Measurements from ENCODE around the gene IGFBP4. TPM values are rescaled to one million over a fixed set of nuclear protein-coding genes. Genes with fewer than 3 reads are reported as not detected.

IGFBP4 gene
- total RNA-seq, 1 experiment from 2014 or later = 1.7 TPM

- H3K4me3 ChIP-seq = peak overlapping the region; percentile 49
- H3K36me3 ChIP-seq = no peaks in the 10 kb centered on the region
- H3K4me1 ChIP-seq = peaks cover 17% of the 10 kb centered on the region; the same call in 1 of the 2 replicates
- H3K27me3 ChIP-seq = no peaks in the 10 kb centered on the region
- DNase-seq = no peak
- no peak overlapping the region for H3K27ac ChIP-seq
- no peaks in the 10 kb centered on the region for H3K9me3 ChIP-seq (replicated peaks)
Measured at GRCh38 chr17:40443988-40444899, 994 bp downstream of the IGFBP4 start.

GRCh38 chr17:40445751-40446468 lies 2.7 kb downstream of the IGFBP4 start:
- Histone ChIP-seq H3K27ac (no peak overlapping the region), H3K4me3 (no peak overlapping the region), H3K4me1 (peaks cover 17% of the 10 kb centered on the region; the same call in 1 of the 2 replicates), H3K9me3 (replicated peaks) (no peaks in the 10 kb centered on the region), H3K36me3 (no peaks in the 10 kb centered on the region), H3K27me3 (no peaks in the 10 kb centered on the region)
- DNase-seq = no peak

- Histone ChIP-seq H3K4me3 (no peak overlapping the region), H3K36me3 (no peaks in the 10 kb centered on the region), H3K27me3 (no peaks in the 10 kb centered on the region), H3K27ac (no peak overlapping the region), H3K9me3 (replicated peaks) (no peaks in the 10 kb centered on the region), H3K4me1 (peaks cover 17% of the 10 kb centered on the region; the same call in 1 of the 2 replicates)
- no peak for DNase-seq
Measured at GRCh38 chr17:40447148-40447644, 3.9 kb downstream of the IGFBP4 start.

- H3K4me1 ChIP-seq = peaks cover 23% of the 10 kb centered on the region; the same call in 1 of the 2 replicates
- H3K4me3 ChIP-seq = no peak overlapping the region
- H3K27me3 ChIP-seq = no peaks in the 10 kb centered on the region
- no peak for DNase-seq
- H3K27ac ChIP-seq = no peak overlapping the region
- no peaks in the 10 kb centered on the region for H3K9me3 ChIP-seq (replicated peaks)
- no peaks in the 10 kb centered on the region for H3K36me3 ChIP-seq
Measured at GRCh38 chr17:40447806-40448205, 4.6 kb downstream of the IGFBP4 start.

- Histone ChIP-seq H3K27me3 (no peaks in the 10 kb centered on the region), H3K4me3 (no peak overlapping the region), H3K36me3 (no peaks in the 10 kb centered on the region), H3K9me3 (replicated peaks) (no peaks in the 10 kb centered on the region), H3K4me1 (peaks cover 23% of the 10 kb centered on the region; the same call in 1 of the 2 replicates), H3K27ac (no peak overlapping the region)
- no peak for DNase-seq
Measured at GRCh38 chr17:40448213-40448638, 5.0 kb downstream of the IGFBP4 start.

- DNase-seq = no peak
- Histone ChIP-seq H3K4me3 (no peak overlapping the region), H3K36me3 (no peaks in the 10 kb centered on the region)
Measured at GRCh38 chr17:40448639-40449261, 5.5 kb downstream of the IGFBP4 start.

GRCh38 chr17:40450175-40450574 lies 6.9 kb downstream of the IGFBP4 start:
- Histone ChIP-seq H3K36me3 (no peaks in the 10 kb centered on the region), H3K4me1 (peaks cover 20% of the 10 kb centered on the region; the same call in 1 of the 2 replicates), H3K27me3 (no peaks in the 10 kb centered on the region), H3K4me3 (no peak overlapping the region), H3K27ac (no peak overlapping the region), H3K9me3 (replicated peaks) (no peaks in the 10 kb centered on the region)
- peak in 1 of 2 experiments; percentile 38 for DNase-seq

More at GRCh38 chr17:40448639-40449261, 5.5 kb downstream of the IGFBP4 start:
- Histone ChIP-seq H3K27me3 (no peaks in the 10 kb centered on the region), H3K4me1 (peaks cover 23% of the 10 kb centered on the region; the same call in 1 of the 2 replicates), H3K27ac (no peak overlapping the region), H3K9me3 (replicated peaks) (no peaks in the 10 kb centered on the region)

- Histone ChIP-seq H3K4me3 (no peak overlapping the region), H3K9me3 (replicated peaks) (no peaks in the 10 kb centered on the region), H3K27ac (no peak overlapping the region), H3K36me3 (no peaks in the 10 kb centered on the region), H3K27me3 (no peaks in the 10 kb centered on the region), H3K4me1 (peaks cover 18% of the 10 kb centered on the region; the same call in 1 of the 2 replicates)
- no peak for DNase-seq
Measured at GRCh38 chr17:40451420-40451819, 8.2 kb downstream of the IGFBP4 start.

- Histone ChIP-seq H3K27ac (no peak overlapping the region), H3K36me3 (no peaks in the 10 kb centered on the region), H3K4me1 (peaks cover 18% of the 10 kb centered on the region; the same call in 1 of the 2 replicates), H3K27me3 (no peaks in the 10 kb centered on the region), H3K9me3 (replicated peaks) (no peaks in the 10 kb centered on the region), H3K4me3 (no peak overlapping the region)
- no peak for DNase-seq
Measured at GRCh38 chr17:40452216-40452787, 9.1 kb downstream of the IGFBP4 start.

GRCh38 chr17:40452921-40453378 lies 9.7 kb downstream of the IGFBP4 start:
- Histone ChIP-seq H3K36me3 (no peaks in the 10 kb centered on the region), H3K27ac (no peak overlapping the region), H3K9me3 (replicated peaks) (no peaks in the 10 kb centered on the region), H3K4me1 (peaks cover 18% of the 10 kb centered on the region; the same call in 1 of the 2 replicates), H3K4me3 (no peak overlapping the region), H3K27me3 (no peaks in the 10 kb centered on the region)
- DNase-seq = no peak

GRCh38 chr17:40453881-40454612 lies 10.8 kb downstream of the IGFBP4 start:
- Histone ChIP-seq H3K4me1 (peaks cover 8% of the 10 kb centered on the region; the same call in 1 of the 2 replicates), H3K4me3 (no peak overlapping the region), H3K9me3 (replicated peaks) (no peaks in the 10 kb centered on the region), H3K27me3 (no peaks in the 10 kb centered on the region), H3K36me3 (no peaks in the 10 kb centered on the region), H3K27ac (no peak overlapping the region)
- DNase-seq = no peak

GRCh38 chr17:40454613-40454995 lies 11.4 kb downstream of the IGFBP4 start:
- Histone ChIP-seq H3K36me3 (no peaks in the 10 kb centered on the region), H3K27me3 (no peaks in the 10 kb centered on the region), H3K9me3 (replicated peaks) (no peaks in the 10 kb centered on the region), H3K4me1 (peaks cover 9% of the 10 kb centered on the region), H3K4me3 (no peak overlapping the region), H3K27ac (no peak overlapping the region)
- DNase-seq = no peak

GRCh38 chr17:40456396-40456951 lies 13.2 kb downstream of the IGFBP4 start:
- Histone ChIP-seq H3K4me1 (peaks cover 25% of the 10 kb centered on the region), H3K9me3 (replicated peaks) (no peaks in the 10 kb centered on the region), H3K27ac (no peak overlapping the region), H3K27me3 (no peaks in the 10 kb centered on the region), H3K4me3 (no peak overlapping the region), H3K36me3 (no peaks in the 10 kb centered on the region)
- no peak for DNase-seq
